Measurements from ENCODE around the gene PLEK. TPM values are rescaled to one million over a fixed set of nuclear protein-coding genes. Genes with fewer than 3 reads are reported as not detected.

The PLEK gene
- total and polyA plus RNA-seq, 10 of the 15 experiments (the other 5 are each of a cell fraction or from before 2014, with no cell fraction given), result 229 to 804 (median 362) TPM

DNA sequence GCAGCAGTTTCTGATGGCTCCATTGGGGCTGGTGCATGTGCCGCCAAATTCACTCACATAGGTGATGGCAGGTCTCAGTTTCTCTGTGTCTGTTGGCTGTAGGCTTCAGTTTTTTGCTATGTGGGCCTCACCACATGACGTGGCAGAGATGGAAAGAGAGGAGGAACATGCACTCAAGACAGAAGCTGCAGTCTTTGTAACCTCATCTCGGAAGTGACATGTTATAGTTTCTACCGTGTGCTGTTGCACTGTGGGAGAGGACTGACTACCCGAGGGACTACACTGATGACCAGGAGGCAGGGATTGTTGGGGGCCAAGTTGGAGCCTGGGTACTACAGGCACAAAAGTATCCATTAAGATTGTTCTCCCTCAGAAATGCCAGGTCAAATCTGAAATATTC lies 36.2 kb upstream of the PLEK start:
- no peak overlapping the region for H3K4me2 ChIP-seq (ENCODE audit: control insufficient read depth, insufficient read depth)
- intact Hi-C loops (cut with micrococcal nuclease; ENCODE audit: unreplicated experiment) (no loop called here), in situ Hi-C loops (cut with MboI) (no loop called here)
- H2AFZ ChIP-seq (ENCODE audit: control insufficient read depth, low read depth, low read length), result no peak overlapping the region
- POLR2A ChIA-PET, result no interaction called here
- H3K9me3 ChIP-seq (replicated peaks; ENCODE audit: control insufficient read depth, insufficient read depth, low read length), result no peaks in the 10 kb centered on the region
- DNase-seq (ENCODE audit: low read depth, low spot score) (no peak), FAIRE-seq (no peak), ATAC-seq (peak; percentile 54)
- 19% methylated on average over 5 of the region's 5 CpGs for WGBS (ENCODE audit: insufficient coverage, insufficient replicate concordance, low lambda C conversion rate, missing lambda C conversion rate)
- no peak overlapping the region for H3K27ac ChIP-seq (ENCODE audit: control insufficient read depth, insufficient read depth)
- no peaks in the 10 kb centered on the region for H3K4me1 ChIP-seq (ENCODE audit: control insufficient read depth, insufficient read depth, low read length)
- H3K4me3 ChIP-seq, result no peak overlapping the region
- H4K20me1 ChIP-seq (ENCODE audit: control insufficient read depth, insufficient read depth), result no peaks in the 10 kb centered on the region
- SMC1A ChIA-PET (ENCODE audit: uncharacterized antibody, unreplicated experiment), result interaction anchor here (0.5 kb wide), 1 partner anchor 107 kb away, joined by 3 read pairs; no protein-coding TSS in a partner anchor
- TF ChIP-seq SREBF2 (IDR thresholded peaks at IDR 0.05; ENCODE audit: low read length) (no peak), POLR2AphosphoS5 (IDR thresholded peaks at IDR 0.05; ENCODE audit: low read length) (no peak), JUND (IDR thresholded peaks at IDR 0.05; ENCODE audit: low read depth, low read length) (no peak), NFYB (IDR thresholded peaks at IDR 0.05; ENCODE audit: insufficient read depth, low read depth, low read length) (no peak), GATAD2B (conservative IDR thresholded peaks at IDR 0.05; ENCODE audit: low read depth) (no peak), ZNF24 (IDR thresholded peaks at IDR 0.05) (no peak), ZNF274 (IDR thresholded peaks at IDR 0.05; ENCODE audit: insufficient read depth, insufficient read length) (no peak), USF1 (IDR thresholded peaks at IDR 0.05; ENCODE audit: borderline replicate concordance, extremely low read length, insufficient read depth, low read depth, low read length) (no peak), CEBPZ (IDR thresholded peaks at IDR 0.05; ENCODE audit: low read depth, low read length) (no peak)
- no peak overlapping the region for H3K9ac ChIP-seq (ENCODE audit: control insufficient read depth, insufficient read depth, low read length)
- BruUV-seq (replicated peaks), result no TSS peak
- no peaks in the 10 kb centered on the region for H3K36me3 ChIP-seq (ENCODE audit: control insufficient read depth in 2 of 2, insufficient read depth in 2 of 2, low read length in 1 of 2)
- H3K27me3 ChIP-seq (replicated peaks in 1 of 2; ENCODE audit: control insufficient read depth in 2 of 2, insufficient read depth in 2 of 2, low read length in 1 of 2), result no peaks in the 10 kb centered on the region
- no peaks in the 10 kb centered on the region for H3K79me2 ChIP-seq (ENCODE audit: control insufficient read depth, insufficient read depth, low read length)
- RAD21 ChIA-PET (ENCODE audit: unreplicated experiment), result interaction anchor here (0.8 kb wide), 1 partner anchor 37 kb away, joined by 3 read pairs; no protein-coding TSS in a partner anchor
- CTCF ChIA-PET, result no interaction called here

All from GM12878 (cell line).